Stimulated activated CD4-positive, alpha-beta T cell treated with anti-CD3 and anti-CD28 coated beads, Interleukin-4, amount 100 ng/mL, for 1 hour (primary cell): Measurements from ENCODE around the gene CDC45.

Experiments used
- DNase-seq: peaks from one replicate; pipeline ENCODE4 v3.0.0-alpha.2; 2020

The CDC45 gene

GRCh38 chr22:19567157-19568009, 87.7 kb downstream of the CDC45 start:
- DNase-seq = no peak

DNA sequence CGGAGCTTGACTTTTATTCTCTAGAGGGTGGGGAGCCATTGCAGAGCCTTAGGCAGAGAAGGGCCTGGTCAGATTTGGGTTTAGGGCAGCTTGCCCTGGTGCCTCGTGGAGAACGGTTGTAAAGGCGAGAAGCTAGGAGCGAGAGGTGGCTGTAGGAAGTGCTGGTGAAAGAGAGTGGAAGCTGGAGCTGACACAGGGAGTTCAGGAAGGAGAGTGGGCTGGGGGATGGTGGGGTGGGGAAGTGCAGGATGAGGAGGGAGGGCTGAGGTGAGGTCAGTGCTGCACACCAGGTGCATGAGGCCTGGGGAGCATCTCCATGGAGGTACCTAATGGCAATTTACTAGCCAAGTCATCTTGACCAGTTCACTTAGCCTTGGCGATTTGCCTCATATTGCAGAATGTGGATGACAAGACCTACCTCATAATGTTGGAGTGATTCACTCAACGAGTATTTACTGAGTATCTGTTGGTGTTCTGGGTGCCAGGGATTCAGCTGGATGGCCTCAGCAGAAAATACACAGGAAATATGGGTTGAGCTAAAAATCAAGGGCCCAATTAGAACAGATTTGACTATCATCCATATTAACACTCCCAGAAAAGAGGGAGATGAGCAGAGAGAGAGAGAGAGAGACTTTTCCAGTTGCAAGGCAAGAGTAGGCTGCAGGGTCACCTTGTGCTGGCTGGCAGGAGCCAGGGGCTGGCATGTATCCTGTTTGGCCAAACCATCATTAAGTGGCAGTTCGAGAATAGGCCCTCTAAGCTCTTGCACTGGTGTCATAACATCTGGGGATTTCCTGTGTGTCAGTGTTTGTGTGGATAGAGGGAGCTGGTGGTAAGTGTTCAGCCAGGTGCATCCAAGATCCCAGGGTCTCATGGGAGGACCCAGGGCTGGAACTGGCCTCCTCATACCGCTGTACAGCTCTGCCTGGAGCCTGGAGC, 88.9 kb downstream of the CDC45 start:
- no peak for DNase-seq

DNA sequence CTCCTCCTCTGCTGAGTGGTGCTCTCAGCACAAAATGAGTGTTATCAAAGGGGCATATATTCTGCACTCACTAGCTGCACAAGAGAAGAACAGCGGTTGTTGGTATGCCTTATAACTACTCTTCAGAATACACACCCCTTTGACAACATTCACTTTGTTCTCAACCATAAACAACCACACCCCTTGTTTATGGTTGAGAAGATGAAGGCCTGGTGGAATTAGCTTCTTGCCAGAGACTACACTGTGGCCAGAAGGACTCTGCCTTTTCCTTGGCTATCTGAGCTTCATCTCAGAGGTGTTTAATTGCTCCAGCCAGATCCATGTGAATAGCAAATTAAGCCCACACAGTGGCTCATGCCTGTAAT, 89.5 kb downstream of the CDC45 start:
- no peak for DNase-seq

DNA sequence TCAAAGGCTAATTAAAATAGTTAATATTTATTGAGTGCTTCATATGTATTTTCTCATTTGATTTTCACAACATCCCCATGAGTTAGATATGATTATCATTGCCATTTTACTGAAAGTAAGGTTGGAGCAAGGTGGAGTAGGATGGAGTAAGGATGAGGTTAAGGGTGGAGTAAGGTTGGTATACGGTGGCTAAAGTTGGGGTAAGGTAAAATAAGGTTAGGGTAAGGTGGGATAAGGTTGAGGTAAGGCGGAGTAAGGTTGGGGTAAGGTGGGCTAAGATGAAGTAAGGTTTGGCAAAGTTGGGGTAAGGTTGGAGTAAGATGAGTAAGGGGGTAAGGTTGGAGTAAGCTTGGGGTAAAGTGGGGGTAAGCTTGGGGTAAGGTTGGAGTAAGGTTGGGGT, 90.3 kb downstream of the CDC45 start:
- DNase-seq = no peak
